H1 (cell line): ENCODE measurements around the gene UMODL1. TPM values are rescaled to one million over a fixed set of nuclear protein-coding genes. Genes with fewer than 3 reads are reported as not detected.

ENCODE experiments used
- CTCF ChIA-PET: fragments of 300-600 bp; sonication (Branson Sonifier 250); formaldehyde crosslinking; loops from one replicate; lab custom pipeline; 2021; ENCODE audit not compliant: partially characterized antibody; lab: Charles Lee
- POLR2A ChIA-PET: fragments of 300-600 bp; sonication (Branson Sonifier 250); formaldehyde crosslinking; loops from one replicate; lab custom pipeline; 2021; ENCODE audit warnings: inconsistent platforms; ENCODE audit not compliant: partially characterized antibody; lab: Charles Lee
- DNase-seq, 2 experiments: peaks; one replicate each; pipeline versions ENCODE4 v3.0.0 to v3.0.0-alpha.2; 2010 to 2022; ENCODE audit warnings: low spot score in 2 of 2, low read depth in 1 of 2, mixed read lengths in 1 of 2
- FAIRE-seq: peaks from 2 replicates; lab custom pipeline; 2011; peaks lifted over from hg19 to GRCh38; lab: Jason Lieb, UNC
- H2AFZ ChIP-seq: 2 replicates; pipeline ENCODE4 v1.8.1; 2012; ENCODE audit warnings: low read length, inconsistent platforms
- H2AK5ac ChIP-seq: 2 replicates; pipeline ENCODE4 v1.6.1; 2013; ENCODE audit warnings: low read depth, low read length
- H2BK120ac ChIP-seq: replicated peaks from 2 replicates; pipeline ENCODE3; 2013; ENCODE audit warnings: low read depth, low read length, inconsistent platforms
- H2BK12ac ChIP-seq: 2 replicates; pipeline ENCODE4 v1.6.1; 2013; ENCODE audit warnings: low read depth, low read length
- H2BK15ac ChIP-seq: 2 replicates; pipeline ENCODE4 v1.6.1; 2013; ENCODE audit warnings: low read length
- H2BK20ac ChIP-seq: 2 replicates; pipeline ENCODE4 v1.6.1; 2013; ENCODE audit warnings: low read length
- H2BK5ac ChIP-seq: 2 replicates; pipeline ENCODE4 v1.6.1; 2013; ENCODE audit warnings: low read depth, low read length
- H3K14ac ChIP-seq: 2 replicates; pipeline ENCODE4 v1.6.1; 2013; ENCODE audit warnings: inconsistent platforms; ENCODE audit not compliant: insufficient read length
- H3K18ac ChIP-seq: 2 replicates; pipeline ENCODE4 v1.6.1; 2013; ENCODE audit warnings: low read length; ENCODE audit errors: extremely low read depth
- H3K23ac ChIP-seq: 2 replicates; pipeline ENCODE4 v1.6.1; 2013; ENCODE audit warnings: inconsistent platforms; ENCODE audit not compliant: insufficient read length
- H3K23me2 ChIP-seq: 2 replicates; pipeline ENCODE4 v1.6.1; 2013; ENCODE audit warnings: low read depth, low read length
- H3K27ac ChIP-seq: 2 replicates; pipeline ENCODE4 v1.6.1; 2011; ENCODE audit warnings: low read depth, low read length, inconsistent platforms
- H3K27me3 ChIP-seq, 4 experiments: replicated peaks in 1 of 4; 1 replicate in 1 of 4; 2 replicates in 3 of 4; pipeline versions ENCODE4 v1.6.1 to v1.8.1; 2011 to 2013; ENCODE audit warnings: low read length in 3 of 4, mild to moderate bottlenecking in 3 of 4, inconsistent platforms in 2 of 4, mixed read lengths in 2 of 4, moderate library complexity in 1 of 4; ENCODE audit not compliant: control insufficient read depth in 3 of 4, insufficient read depth in 3 of 4; ENCODE audit errors: extremely low read depth in 1 of 4
- H3K36me3 ChIP-seq, 4 experiments: 2 replicates each; pipeline versions ENCODE4 v1.6.1 to v1.8.1; 2011 to 2013; ENCODE audit warnings: mild to moderate bottlenecking in 4 of 4, low read length in 3 of 4, moderate library complexity in 2 of 4, control low read depth in 1 of 4, inconsistent platforms in 1 of 4; ENCODE audit not compliant: insufficient read depth in 4 of 4, control insufficient read depth in 2 of 4
- H3K4ac ChIP-seq: replicated peaks from 2 replicates; pipeline ENCODE3; 2013; ENCODE audit warnings: low read length, low read depth, mixed read lengths, inconsistent platforms; ENCODE audit not compliant: insufficient read length
- H3K4me1 ChIP-seq, 4 experiments: replicated peaks in 1 of 4; 1 replicate in 1 of 4; 2 replicates in 3 of 4; pipeline versions ENCODE4 v1.6.1 to v1.8.1; 2011 to 2013; ENCODE audit warnings: low read length in 3 of 4, inconsistent platforms in 2 of 4, mixed read lengths in 1 of 4; ENCODE audit not compliant: insufficient read depth in 4 of 4, control insufficient read depth in 3 of 4
- H3K4me2 ChIP-seq, 2 experiments: 2 replicates each; pipeline versions ENCODE4 v1.6.1 to v1.8.1; 2011 to 2013; ENCODE audit warnings: low read depth in 2 of 2, low read length in 2 of 2, control low read depth in 1 of 2, inconsistent platforms in 1 of 2, mild to moderate bottlenecking in 1 of 2; ENCODE audit not compliant: insufficient read depth in 1 of 2
- H3K4me3 ChIP-seq, 4 experiments: fragments of 200-600, 300-600 bp in 1 of 4; sonication (generic), shearing (Covaris generic), sonication (Bioruptor Twin) in 1 of 4; 2 replicates each; pipeline versions ENCODE4 v1.5.1 to v1.8.1; 2011 to 2016; ENCODE audit warnings: low read length in 4 of 4, low read depth in 3 of 4, control low read depth in 2 of 4, inconsistent platforms in 2 of 4, mild to moderate bottlenecking in 2 of 4, mixed read lengths in 1 of 4, moderate library complexity in 1 of 4; ENCODE audit not compliant: insufficient read depth in 2 of 4; ENCODE audit errors: extremely low read depth in 1 of 4
- H3K56ac ChIP-seq: replicated peaks from 2 replicates; pipeline ENCODE3; 2013; ENCODE audit warnings: low read depth, mild to moderate bottlenecking, mixed read lengths, low read length, inconsistent platforms; ENCODE audit not compliant: insufficient read length
- H3K79me1 ChIP-seq: 2 replicates; pipeline ENCODE4 v1.6.1; 2013; ENCODE audit warnings: low read depth, low read length, control low read depth
- H3K79me2 ChIP-seq, 2 experiments: 2 replicates each; pipeline versions ENCODE4 v1.6.1 to v1.8.1; 2012 to 2013; ENCODE audit warnings: low read length in 2 of 2, mild to moderate bottlenecking in 2 of 2, inconsistent platforms in 1 of 2; ENCODE audit not compliant: insufficient read depth in 2 of 2, control insufficient read depth in 1 of 2
- H3K9ac ChIP-seq, 4 experiments: replicated peaks in 1 of 4; 1 replicate in 1 of 4; 2 replicates in 3 of 4; pipeline versions ENCODE4 v1.6.1 to v1.8.1; 2011 to 2013; ENCODE audit warnings: low read depth in 3 of 4, low read length in 3 of 4, control low read depth in 2 of 4, mild to moderate bottlenecking in 2 of 4, moderate library complexity in 2 of 4, inconsistent platforms in 1 of 4; ENCODE audit errors: extremely low read depth in 1 of 4
- H3K9me3 ChIP-seq, 2 experiments: 2 replicates each; pipeline versions ENCODE4 v1.6.1 to v1.8.1; 2012 to 2013; ENCODE audit warnings: mild to moderate bottlenecking in 2 of 2, moderate library complexity in 2 of 2, control low read depth in 1 of 2, inconsistent platforms in 1 of 2, low read depth in 1 of 2, low read length in 1 of 2, mixed read lengths in 1 of 2; ENCODE audit not compliant: insufficient read depth in 2 of 2
- H4K20me1 ChIP-seq, 2 experiments: replicated peaks in 1 of 2; 2 replicates each; pipeline versions ENCODE3 to v1.8.1; 2011 to 2013; ENCODE audit warnings: inconsistent platforms in 2 of 2, low read length in 2 of 2, mild to moderate bottlenecking in 1 of 2; ENCODE audit not compliant: insufficient read depth in 2 of 2, control insufficient read depth in 1 of 2
- H4K5ac ChIP-seq: 2 replicates; pipeline ENCODE4 v1.6.1; 2013; ENCODE audit warnings: low read length, low read depth, mixed read lengths, inconsistent platforms; ENCODE audit not compliant: insufficient read length
- H4K8ac ChIP-seq: 2 replicates; pipeline ENCODE4 v1.8.0; 2013; ENCODE audit warnings: mild to moderate bottlenecking, moderate library complexity, low read length, inconsistent platforms; ENCODE audit not compliant: insufficient read depth; ENCODE audit errors: extremely low read depth
- H4K91ac ChIP-seq: replicated peaks from 2 replicates; pipeline ENCODE3; 2013; ENCODE audit warnings: low read length, mixed read lengths, inconsistent platforms; ENCODE audit not compliant: insufficient read length
- KDM1A ChIP-seq: fragments of 200-600, 300-600 bp; sonication (generic); IDR thresholded peaks from 2 replicates; pipeline ENCODE4 v1.7.1; 2016; ENCODE audit warnings: mild to moderate bottlenecking, low read length, borderline replicate concordance
- SP4 ChIP-seq: IDR thresholded peaks from 2 replicates; pipeline ENCODE4 v1.6.1; 2012; ENCODE audit warnings: low read length, inconsistent platforms
- whole genome bisulfite sequencing, 2 experiments: shearing (Covaris generic) in 1 of 2; methylation state at CpG; one replicate each; pipeline versions ENCODE4 v1.1.6 to v1.1.7; 2013 to 2015; ENCODE audit warnings: low lambda C conversion rate in 2 of 2, mixed read lengths in 2 of 2, inconsistent platforms in 1 of 2, low coverage in 1 of 2, missing lambda C conversion rate in 1 of 2; ENCODE audit not compliant: insufficient replicate concordance in 2 of 2, insufficient coverage in 1 of 2, insufficient read length in 1 of 2; ENCODE audit errors: extremely low coverage in 1 of 2, missing lambda C conversion rate in 1 of 2; 5-methylcytosine and 5-hydroxymethylcytosine counted together
- polyA plus RNA-seq, 7 experiments: library from polyadenylated mRNA; depleted of rRNA in 3 of 7; stranded (reverse) in 5 of 7; unstranded in 2 of 7; fragments of >200 nt in 5 of 7; fragments of 200-250 nt in 2 of 7; gene quantifications; 1 replicate in 5 of 7; 2 replicates in 1 of 7; 4 replicates in 1 of 7; pipeline versions ENCODE4 v1.2.1 to v1.2.3, GENCODE V29; 2011 to 2013; ENCODE audit warnings: missing spikeins in 2 of 7, mixed read lengths in 2 of 7
- total RNA-seq: library from RNA; stranded (reverse); fragmentation: NEBNext Ultra II Directional; extraction: Animal tissue kit (Norgen Biotek cat#: 25700); gene quantifications from 2 replicates; pipeline ENCODE4 v1.2.1, GENCODE V29; 2021

Gene UMODL1
- total and polyA plus RNA-seq, 2 of the 8 experiments (the other 6 are each of a cell fraction or from before 2014, with no cell fraction given), result not detected

- H2BK20ac ChIP-seq, result no peak overlapping the region
- no peak overlapping the region for H2BK15ac ChIP-seq
- H3K4me3 ChIP-seq, result no peak overlapping the region
- H3K14ac ChIP-seq, result no peak overlapping the region
- H2AK5ac ChIP-seq, result no peak overlapping the region
- no peak for DNase-seq
- CTCF ChIA-PET, result interaction anchor here (8.4 kb wide), 1 partner anchor 11 kb away, joined by 80 read pairs; no protein-coding TSS in a partner anchor
- no peaks in the 10 kb centered on the region for H3K23me2 ChIP-seq
- no peak overlapping the region for H2BK120ac ChIP-seq
- no peaks in the 10 kb centered on the region for H4K20me1 ChIP-seq
- no peak overlapping the region for H4K5ac ChIP-seq
- no peaks in the 10 kb centered on the region for H3K79me1 ChIP-seq
- FAIRE-seq, result no peak
- no peak overlapping the region for H3K18ac ChIP-seq
- no peaks in the 10 kb centered on the region for H3K36me3 ChIP-seq
- H3K27me3 ChIP-seq, result peaks cover 0 to 6% (median 3%) of the 10 kb centered on the region in 4 experiments; a peak in 5 of 7 replicates
- POLR2A ChIA-PET, result no interaction called here
- H3K27ac ChIP-seq, result no peak overlapping the region
- no peak overlapping the region for H3K56ac ChIP-seq
- no peak overlapping the region for H4K91ac ChIP-seq
- H4K8ac ChIP-seq, result no peak overlapping the region
- no peak overlapping the region for H2AFZ ChIP-seq
- H3K9ac ChIP-seq, result no peak overlapping the region
- TF ChIP-seq SP4 (no peak), KDM1A (peak; percentile 23; the same call in 1 of the 2 replicates)
- TF ChIP-seq, all 59 proteins: peak for 1
- H3K9me3 ChIP-seq, result peaks cover 8 to 12% of the 10 kb centered on the region in 2 experiments; a peak in 2 of 4 replicates
- no peak overlapping the region for H3K4me2 ChIP-seq
- peaks cover 0 to 9% (median 5%) of the 10 kb centered on the region in 4 experiments; a peak in 5 of 7 replicates for H3K4me1 ChIP-seq
- H2BK12ac ChIP-seq, result no peak overlapping the region
- H3K79me2 ChIP-seq, result no peaks in the 10 kb centered on the region
- no peak overlapping the region for H2BK5ac ChIP-seq
- WGBS, 2 experiments, result 93% methylated on average over 6 of the region's 6 CpGs; no CpG with 5 or more reads in 1 of the 2 experiments
- H3K4ac ChIP-seq, result no peak overlapping the region
- H3K23ac ChIP-seq, result no peak overlapping the region
Measured at GRCh38 chr21:42094811-42095210, 23.7 kb downstream of the UMODL1 start.
